DMS153 treated with DMSO at 0.1 percent for 48 hours (cell line): ENCODE data around the gene ACTN4.
A peak's percentile ranks its signal among the peaks of the same experiment; 100 is the strongest.
"Not testable (repeated sequence)": the region's sequence is repeated elsewhere in the genome, so short reads cannot be mapped to it uniquely, and the experiment has no call there.

Experiments used
- DNase-seq: peaks from one replicate; lab custom pipeline; 2025; ENCODE audit not compliant: unreplicated experiment; lab: John Stamatoyannopoulos, UW

The ACTN4 gene

DNA sequence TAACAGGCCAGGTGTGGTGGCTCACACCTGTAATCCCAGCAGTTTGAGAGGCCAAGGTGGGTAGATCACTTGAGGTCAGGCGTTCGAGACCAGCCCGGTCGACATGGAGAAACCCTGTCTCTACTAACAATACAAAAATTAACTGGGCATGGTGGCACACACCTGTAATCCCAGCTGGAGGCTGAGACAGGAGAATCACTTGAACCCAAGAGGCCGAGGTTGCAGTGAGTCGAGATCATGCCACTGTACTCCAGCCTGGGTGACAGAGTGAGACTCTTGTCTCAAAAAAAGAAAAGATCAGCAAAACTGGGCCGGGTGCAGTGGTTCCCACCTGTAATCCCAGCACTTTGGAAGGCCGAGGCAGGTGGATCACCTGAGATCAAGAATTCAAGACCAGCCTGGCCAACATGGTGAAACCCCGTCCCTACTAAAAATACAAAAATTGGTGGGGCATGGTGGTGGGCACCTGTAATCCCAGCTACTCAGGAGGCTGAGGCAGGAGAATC is 114.5 kb downstream of the ACTN4 start:
- DNase-seq, result not testable (repeated sequence)

GRCh38 chr19:38763795-38764220 is 116.4 kb downstream of the ACTN4 start:
- no peak for DNase-seq

DNA sequence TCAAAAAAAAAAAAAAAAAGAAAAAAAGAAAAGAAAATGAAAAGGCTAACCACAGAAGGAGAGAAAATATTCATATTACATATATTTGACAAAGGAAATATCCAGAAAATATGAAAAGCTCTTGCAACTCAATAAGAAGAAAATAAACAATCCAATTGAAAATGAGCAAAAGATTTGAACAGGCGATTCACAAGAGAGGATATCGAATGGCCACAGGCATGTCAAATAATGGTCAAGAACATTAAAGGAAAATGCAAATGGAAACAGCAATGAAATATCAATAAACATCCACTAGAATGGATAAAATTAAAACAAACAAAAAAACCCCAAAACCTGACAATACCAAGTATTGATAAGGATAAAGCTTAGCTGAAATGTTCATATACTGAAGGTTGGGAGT is 117.8 kb downstream of the ACTN4 start:
- no peak for DNase-seq

GRCh38 chr19:38766276-38767047 is 119.0 kb downstream of the ACTN4 start:
- no peak for DNase-seq

DNA sequence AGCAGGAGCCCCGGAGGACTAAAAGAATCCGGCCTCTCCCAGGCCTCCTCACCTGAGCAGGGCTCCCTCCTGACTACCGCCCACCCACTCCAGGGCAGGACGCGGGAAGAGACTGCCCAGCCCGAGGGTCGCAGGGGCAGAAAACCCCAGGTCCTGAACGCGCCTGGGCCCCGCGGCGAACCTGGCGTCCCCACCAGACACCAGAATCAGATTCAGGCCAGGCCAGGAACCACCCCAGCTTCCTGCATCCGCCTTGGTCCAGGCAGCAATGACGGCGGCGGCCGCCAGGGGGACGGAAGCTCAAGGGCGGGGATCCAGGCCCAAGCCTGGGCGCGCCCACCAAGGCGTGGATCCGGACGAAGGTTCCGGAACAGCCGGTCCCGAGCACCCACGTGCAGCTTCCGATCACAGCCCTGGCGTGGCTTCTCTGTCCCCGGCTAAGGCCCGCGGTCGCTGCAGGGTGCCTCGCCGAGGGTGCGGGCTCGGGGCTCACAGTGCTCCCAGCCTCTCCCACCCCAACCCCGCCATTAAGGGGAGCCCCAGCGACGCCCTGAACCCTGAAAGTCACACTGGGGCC is 122.3 kb downstream of the ACTN4 start:
- peak; percentile 12 for DNase-seq

DNA sequence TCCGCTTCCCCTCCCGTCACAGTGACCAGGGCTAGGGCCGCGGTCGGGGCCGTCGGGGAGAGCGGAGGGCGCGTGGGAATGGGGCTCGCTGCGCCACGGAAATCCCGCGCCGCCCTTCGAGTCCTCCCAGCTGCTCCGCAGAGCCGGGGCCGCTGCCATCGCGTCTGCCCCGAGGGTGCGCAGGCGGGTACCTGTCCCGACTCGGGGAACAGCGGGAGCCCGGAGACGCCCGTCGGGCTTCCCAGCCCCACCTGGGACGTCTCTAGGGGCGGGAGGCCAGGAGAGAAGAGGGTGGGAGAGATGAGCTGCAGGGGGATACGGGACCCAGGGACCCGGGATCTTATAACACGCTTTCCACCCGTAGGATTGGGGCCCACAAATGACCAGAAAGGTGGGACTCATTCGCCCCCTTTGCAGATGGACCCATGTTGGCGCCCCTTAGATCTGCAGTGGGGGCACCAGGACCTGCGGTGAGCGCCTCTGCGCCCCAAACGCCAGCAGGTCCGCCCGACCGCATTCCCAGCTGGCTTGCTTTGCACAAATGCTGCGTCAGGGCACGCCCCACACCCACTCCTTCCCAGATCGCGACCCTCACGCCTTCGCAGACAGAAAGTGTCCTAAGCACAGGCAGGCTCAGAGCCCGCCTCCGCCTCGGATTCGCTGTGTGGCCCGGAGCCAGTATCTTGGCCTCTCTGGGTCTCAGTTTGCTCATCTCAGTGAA is 122.9 kb downstream of the ACTN4 start:
- not testable (repeated sequence) for DNase-seq

GRCh38 chr19:38770949-38771275 is 123.5 kb downstream of the ACTN4 start:
- DNase-seq, result not testable (repeated sequence)

GRCh38 chr19:38771569-38771968 is 124.1 kb downstream of the ACTN4 start:
- DNase-seq, result not testable (repeated sequence)

DNA sequence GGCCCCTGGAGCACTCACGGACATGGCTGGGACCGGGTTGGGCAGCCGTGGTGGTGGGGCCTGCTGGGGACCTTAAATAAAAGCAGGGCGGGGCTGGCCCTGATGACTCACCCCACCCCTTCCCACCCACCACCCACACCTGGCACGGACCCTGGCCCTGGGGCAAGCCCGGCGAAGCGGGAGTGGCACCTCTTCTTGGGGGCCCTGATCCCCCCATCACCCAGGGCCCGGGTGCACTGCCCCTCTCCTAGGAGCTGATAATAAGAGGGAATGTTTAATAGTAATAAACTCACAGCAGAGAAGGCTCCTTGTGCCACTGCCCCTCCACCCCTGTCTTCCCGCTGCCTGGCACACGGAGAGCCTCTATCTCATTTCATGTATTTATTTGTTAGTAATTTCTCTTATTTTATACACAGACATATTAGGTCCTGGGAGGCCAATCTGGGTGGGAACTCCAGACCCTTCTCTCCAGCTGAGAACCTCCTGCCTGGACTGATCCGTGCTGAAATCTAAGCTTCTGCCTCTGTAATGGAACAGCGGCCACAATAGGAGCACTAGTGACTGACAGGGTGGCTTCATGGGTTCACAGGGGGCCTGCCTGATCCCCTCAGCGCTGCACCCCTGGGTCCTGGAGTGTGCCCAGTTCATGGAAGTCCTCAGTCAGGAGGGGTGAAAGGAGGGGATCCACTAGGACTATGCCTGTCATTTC is 126.2 kb downstream of the ACTN4 start, which contains the start of gene LGALS7:
TSS of gene LGALS7 (minus strand) at position 49 of the 709 bp plus-strand sequence. CDS start at position 24, 25 bp downstream.
- no peak for DNase-seq

GRCh38 chr19:38774181-38774950 is 126.9 kb downstream of the ACTN4 start:
- DNase-seq, result no peak

DNA sequence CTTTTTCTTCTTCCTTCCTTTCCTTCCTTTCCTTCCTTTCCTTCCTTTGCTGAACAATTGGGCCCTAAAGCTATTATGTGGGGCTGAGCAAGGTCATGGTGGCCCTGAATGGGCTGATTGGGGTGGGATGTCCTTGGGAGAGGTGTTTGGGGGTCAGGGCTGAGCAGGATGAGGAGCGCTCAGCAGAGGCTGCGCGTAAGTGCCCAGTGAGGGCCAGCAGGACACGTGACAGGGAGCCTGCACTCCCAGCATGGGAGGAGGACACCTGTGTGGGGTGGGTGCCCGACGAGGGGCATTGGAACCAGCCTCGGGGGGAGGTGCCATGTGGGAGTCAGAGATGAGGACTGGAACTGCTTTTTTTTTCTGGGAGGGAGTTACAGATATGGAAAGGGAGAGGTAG is 131.3 kb downstream of the ACTN4 start:
- no peak for DNase-seq

GRCh38 chr19:38780443-38780842 is 133.0 kb downstream of the ACTN4 start:
- DNase-seq, result no peak

DNA sequence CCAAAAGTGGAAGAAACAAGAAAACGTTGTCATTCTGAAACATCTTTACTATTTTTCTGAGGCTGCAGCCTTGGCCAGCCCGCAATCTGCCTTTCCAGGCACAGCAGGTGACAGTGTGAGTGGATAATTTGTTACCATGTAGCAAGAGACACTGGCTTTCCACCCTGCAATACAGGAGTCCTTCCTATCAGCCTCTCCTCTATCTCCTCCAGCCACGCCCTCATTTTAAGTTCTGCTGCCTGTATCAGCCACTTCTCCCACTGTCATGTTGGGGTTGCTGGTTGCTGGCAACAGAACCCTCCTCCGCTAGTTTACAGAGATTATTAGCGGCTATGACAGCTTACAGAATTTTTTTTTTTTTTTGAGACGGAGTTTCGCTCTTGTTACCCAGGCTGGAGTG is 133.6 kb downstream of the ACTN4 start:
- DNase-seq, result no peak
